T-helper 2 cell treated with Interferon-gamma antibody and Interleukin-4, amounts not matched to agents 100 ng/mL and 5 ng/mL, for 36 hours (primary cell): ENCODE measurements around the gene FDXR. TPM values are rescaled to one million over a fixed set of nuclear protein-coding genes. Genes with fewer than 3 reads are reported as not detected.
"Not testable (repeated sequence)": the region's sequence is repeated elsewhere in the genome, so short reads cannot be mapped to it uniquely, and the experiment has no call there.

Source experiments
- intact Hi-C: fragments of 100-400 bp; cut with micrococcal nuclease; formaldehyde crosslinking; loops from one replicate; pipeline ENCODE4 v1.15.1; 2023
- total RNA-seq: library from RNA; stranded (reverse); gene quantifications from 2 replicates; pipeline ENCODE4 v1.2.3, GENCODE V29; 2022

Gene FDXR, protein sequence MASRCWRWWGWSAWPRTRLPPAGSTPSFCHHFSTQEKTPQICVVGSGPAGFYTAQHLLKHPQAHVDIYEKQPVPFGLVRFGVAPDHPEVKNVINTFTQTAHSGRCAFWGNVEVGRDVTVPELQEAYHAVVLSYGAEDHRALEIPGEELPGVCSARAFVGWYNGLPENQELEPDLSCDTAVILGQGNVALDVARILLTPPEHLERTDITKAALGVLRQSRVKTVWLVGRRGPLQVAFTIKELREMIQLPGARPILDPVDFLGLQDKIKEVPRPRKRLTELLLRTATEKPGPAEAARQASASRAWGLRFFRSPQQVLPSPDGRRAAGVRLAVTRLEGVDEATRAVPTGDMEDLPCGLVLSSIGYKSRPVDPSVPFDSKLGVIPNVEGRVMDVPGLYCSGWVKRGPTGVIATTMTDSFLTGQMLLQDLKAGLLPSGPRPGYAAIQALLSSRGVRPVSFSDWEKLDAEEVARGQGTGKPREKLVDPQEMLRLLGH
- total RNA-seq, result 32.2 and 33.0 TPM in 2 replicates

DNA sequence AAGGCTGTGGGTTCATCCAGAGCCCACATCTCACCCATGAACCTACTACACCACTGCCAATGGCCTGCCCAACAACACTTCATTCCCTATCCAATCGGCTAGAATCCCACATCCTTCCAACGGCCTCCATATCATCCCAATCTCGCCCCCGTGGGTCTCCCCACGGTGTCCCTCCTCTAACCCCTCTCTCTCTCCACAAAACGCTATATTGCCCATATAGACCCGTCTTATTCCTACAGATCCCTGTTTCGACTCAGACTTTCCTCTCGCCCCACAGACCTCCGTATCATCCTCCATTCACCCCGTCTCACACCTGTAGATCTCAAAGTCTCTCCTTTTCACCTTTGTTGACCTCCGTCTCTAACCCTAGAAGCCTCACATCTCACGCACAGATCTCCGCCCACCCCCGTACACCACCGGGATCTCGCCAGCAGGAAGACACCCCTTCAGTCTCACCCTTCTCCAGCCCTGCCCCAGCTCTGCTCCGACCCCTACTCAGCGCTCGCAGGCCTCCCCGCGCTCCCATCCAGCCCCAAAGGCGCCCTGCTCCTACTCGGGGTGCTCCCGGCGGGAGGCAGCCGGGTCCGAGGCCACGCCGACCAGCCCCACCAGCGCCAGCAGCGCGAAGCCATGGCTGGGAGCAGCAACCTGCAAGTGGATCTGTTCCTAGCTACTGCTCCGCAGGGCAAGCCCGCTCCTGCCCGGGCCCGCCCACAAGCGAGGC, at the start of gene FDXR:
TSS of gene FDXR (minus strand) at position 682 of the 724 bp plus-strand sequence. CDS start at position 632, 50 bp downstream.
- intact Hi-C loops, result loop anchor here (1.0 to 2.0 kb wide), 4 partner anchors 20 to 416 kb away; partner anchors contain the start of genes NHERF1 and SLC25A19

DNA sequence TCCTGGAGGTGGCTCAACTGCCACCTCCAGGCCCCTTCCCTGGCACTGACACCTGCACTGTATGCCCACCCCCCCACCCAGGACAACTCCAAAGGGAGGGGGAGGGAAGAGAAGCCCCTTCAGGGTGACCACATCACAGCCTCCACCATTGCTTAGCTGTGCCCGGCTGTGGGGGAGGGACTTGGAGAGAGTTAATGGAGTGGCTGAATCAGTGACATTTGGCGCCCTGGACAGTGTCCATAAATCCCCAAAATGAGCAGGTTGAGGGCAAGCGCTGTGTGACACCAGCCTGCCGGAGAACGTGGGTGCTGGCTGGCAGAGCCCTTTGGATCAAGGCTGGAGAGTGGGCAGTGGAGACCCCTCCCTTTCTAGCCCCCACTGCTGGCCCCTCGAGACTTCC, 49.4 kb upstream of the FDXR start:
- intact Hi-C loops, result loop anchor here (2.0 kb wide), 1 partner anchor 37 kb away; no protein-coding TSS in a partner anchor

DNA sequence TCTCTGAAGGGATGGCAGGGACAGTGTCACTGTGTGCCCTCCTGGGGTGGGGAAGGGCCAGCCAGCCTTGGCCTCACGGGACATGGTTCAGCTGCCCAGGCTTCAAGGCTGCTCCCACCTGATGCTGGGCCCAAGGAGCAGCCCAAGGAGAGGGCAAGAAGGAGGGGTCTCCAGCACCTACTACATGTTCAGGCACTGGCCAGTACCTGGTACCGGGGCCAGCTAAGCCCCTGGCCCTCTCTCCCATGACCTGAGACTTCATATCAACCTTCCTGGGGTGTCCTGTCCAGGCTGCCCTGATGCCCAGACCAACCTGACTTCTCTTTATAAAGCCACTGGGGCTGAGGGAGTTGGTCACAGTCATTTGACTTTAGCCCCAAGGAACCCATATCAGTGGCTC, 49.0 kb upstream of the FDXR start:
- intact Hi-C loops, result loop anchor here (2.0 kb wide), 1 partner anchor 37 kb away; no protein-coding TSS in a partner anchor

DNA sequence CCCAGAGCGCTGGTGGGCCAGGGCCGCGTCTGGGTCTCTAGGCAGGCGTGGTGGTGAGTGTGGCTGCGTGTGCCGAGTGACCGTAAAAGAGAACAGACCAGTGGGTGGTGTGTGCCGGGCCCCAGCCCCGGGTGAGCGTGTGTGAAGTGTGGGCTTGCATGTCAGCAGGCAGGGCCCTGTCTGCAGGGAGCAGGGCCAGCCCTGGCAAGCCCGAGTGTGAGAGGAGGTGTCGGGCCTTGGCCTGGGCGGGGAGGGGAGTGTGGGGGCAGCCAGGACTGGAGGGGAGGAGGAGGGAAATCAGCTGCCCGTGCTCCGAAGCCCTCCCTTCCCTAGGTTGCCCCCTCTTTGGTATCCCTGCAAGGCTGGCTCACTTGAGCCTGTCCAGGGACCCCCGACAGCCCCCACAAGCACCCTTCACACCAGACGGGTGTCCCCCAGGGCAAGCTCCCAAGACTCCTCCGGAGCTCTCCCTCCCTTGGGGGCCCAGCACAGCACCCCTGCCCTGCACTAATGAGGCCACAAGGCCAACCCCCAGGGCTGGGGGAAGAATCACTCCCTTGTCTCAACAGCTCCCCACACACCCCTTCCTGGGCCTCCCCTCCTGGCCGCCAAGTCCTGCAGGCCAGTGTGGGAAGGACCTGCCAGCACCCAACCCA, 48.4 kb upstream of the FDXR start:
- intact Hi-C loops, result no loop called here

DNA sequence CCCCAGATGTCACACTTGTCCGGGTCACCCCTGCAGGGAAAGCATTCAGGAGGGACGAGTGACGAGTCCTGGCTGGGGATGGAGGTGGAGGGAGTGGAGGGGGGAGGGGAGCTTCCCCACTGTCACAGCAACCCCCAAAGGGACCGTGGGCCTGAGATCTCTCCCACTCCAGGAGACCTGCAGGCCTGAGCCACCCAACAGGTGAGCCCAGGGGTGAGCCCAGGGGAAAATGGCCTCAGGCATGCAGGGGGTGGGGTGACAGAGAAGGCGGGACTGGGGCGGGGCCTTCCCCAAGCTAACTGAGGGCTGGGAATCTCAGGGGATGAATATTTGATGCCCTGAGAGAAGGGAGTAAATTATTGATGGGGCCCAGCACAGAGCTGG, 47.8 kb upstream of the FDXR start:
- intact Hi-C loops, result no loop called here

DNA sequence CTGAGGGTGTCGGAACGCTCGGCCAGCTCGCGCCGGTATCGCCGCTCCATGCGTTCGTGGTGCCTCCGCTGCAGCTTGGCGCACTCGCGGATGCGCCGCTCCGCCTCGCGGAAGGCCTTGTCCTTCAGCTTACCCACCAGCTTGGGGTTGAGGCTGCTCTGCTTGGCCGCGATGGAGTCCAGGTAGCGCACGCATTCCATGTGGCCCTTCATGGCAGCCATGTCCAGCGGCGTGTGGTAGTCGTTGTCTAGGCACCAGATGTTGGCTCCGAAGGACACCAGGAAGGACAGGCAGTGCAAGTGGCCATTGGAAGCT, 47.5 kb upstream of the FDXR start:
- intact Hi-C loops, result no loop called here

DNA sequence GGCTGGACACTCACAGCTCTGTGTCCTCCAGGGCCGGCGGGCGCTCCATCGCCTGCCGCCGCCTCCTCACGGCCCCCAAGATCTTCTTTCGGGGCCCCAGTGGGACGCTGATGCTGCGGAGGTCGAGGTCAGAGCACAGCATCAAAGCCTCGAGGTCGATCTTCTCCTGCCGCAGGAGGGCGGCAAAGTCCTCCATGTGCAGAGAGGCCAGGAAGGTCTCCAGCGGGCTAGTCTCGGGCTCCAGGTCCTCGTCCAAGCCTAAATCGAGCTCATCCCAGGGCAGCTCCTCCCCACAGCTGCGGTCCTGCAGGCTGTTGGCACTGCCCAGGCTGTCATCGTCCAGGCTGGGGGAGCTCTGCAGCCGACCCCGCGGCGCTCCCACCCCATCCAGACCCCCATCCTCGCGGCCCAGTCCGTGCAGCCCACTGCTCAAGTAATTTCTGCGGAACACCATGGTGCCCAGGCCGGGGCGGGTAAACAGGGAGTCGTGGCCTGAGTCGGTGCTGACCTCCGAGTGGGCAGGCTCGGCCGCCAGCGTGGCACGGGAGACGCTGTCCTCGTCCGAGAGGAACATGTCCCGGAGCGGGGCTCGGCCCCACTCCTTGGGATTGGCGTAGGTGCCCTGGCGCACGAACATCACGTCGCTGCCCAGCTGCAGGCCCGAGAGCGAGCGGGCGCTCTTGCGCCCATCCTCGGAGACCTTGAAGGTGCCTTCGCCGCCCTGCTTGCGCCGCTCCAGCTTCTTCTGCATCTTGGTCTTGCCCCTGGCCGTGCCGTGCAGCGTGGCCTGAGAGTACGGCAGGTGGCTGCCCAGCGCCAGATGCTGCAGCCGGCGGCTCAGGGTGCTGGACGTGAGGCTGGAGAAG, 46.9 kb upstream of the FDXR start:
- intact Hi-C loops, result no loop called here

DNA sequence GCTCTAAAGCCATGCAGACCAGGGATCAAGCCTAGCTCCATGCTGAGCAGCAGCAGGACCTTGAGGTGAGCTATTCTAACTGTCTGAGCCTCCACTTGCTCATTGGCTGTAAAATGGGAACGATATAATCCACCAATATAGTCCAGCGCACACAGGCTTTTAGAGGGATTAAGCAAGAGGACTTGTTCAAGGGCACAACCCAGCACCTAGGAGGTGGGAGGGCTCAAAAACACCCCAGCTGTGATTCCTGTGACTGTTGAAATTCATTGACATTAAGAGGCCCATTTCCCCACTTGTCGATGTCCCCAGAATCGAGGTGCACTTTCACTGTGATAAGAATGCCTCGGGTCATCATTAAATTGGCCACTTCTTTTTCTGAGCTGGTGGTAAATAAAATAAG, 46.1 kb upstream of the FDXR start:
- intact Hi-C loops, result no loop called here

DNA sequence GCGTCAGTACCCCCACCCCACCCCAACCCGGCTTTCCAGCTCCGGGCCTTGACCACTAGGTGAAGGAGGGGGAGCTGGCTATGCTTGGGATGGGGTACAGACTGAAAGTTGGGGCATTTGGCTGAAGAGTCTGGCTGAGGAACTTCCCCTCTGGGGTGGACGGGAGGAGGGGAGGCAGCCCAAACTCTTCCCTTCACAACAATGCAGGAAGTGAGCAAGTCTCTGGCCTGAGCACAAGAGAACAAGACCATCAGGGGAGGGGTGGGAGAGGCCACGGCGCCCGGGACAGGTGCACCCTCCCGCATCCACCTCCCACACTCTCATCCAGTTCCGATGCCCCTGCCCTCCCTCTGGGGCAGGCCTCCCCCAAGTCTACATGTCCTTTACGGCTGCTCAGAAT, 44.6 kb upstream of the FDXR start:
- intact Hi-C loops, result no loop called here

DNA sequence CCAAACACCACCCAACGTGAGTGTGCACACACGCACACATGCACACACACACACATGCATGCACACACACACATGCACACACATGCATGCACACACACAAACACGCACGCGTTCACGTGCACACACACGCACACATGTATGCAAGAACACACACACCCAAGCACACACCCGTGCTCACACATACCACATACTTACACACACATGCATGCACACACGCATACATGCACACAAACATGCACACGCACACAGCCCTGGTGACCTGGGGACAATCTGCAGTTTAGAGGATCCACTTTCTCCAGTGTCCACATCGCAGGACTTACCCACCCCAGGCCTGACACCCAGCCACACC, 44.0 kb upstream of the FDXR start:
- intact Hi-C loops, result no loop called here

DNA sequence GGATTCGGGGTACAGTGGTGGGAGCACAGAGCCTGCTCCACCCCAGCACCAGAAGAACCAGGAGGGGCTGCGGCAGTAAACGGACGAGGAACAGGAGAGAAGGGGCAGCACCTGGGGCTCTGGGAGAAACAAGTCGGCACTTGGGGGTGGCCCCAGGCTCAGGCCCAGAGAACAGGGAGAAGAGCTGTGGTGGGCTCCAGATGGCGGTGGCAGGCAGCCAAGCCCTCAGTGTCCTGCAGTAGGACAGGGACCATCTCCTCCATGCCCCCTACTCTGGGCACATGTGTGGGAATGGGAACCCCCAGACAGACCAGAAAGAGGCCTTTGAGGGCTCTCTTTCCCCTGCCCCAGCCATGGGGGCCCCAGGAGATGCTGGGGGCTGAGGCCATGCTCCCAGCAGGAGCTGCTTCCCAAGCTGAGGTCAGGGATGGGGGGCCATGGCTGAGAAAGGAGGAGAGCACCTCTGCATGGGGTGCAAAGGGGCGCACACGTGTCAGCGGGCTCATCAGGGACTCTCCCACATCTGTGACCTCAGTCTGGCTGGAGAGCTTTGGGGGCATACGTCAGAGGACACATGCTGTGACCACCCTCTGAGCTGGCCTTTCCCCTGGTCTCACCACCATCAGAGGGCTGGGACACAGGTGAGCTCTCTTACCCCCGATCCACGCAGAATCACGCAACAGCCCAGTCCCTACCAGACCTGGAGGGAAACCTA, 43.5 kb upstream of the FDXR start:
- intact Hi-C loops, result no loop called here

DNA sequence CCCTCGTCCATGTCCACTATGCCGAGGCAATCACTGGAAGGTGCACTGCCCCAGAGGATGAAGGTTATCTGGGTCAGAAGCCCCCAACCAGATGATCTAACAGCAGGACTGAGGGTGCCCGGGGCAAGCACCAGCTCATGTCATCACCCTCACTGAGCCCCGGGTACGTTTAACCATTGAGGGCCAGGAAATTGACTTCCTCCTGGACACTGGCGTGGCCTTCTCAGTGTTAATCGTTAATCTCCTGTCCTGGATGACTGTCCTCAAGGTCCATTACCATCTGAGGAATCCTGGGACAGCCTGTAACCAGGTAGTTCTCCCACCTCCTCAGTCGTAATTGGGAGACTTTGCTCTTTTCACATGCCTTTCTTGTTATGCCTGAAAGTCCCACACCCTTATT, 38.6 kb upstream of the FDXR start:
- intact Hi-C loops, result not testable (repeated sequence)

DNA sequence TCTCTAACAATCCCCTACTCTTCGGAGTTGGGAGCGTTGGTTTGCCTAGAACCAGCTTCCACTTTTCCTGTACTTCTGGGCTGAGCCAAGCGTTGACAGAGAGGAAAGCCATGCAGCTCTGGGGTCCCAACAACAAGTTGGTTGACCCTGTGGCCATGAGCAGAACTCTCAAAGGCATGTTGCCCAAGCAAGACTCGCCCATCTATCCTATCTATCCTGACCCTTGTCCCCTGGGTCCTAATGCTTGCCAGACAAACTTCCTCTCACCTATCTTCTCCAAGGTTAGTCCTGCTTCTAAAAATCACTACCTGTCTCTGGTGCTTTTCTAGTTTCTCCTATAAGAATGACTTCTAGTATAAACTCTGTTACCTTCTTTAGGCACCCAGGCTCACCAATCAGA, 36.3 kb upstream of the FDXR start:
- intact Hi-C loops, result not testable (repeated sequence)

DNA sequence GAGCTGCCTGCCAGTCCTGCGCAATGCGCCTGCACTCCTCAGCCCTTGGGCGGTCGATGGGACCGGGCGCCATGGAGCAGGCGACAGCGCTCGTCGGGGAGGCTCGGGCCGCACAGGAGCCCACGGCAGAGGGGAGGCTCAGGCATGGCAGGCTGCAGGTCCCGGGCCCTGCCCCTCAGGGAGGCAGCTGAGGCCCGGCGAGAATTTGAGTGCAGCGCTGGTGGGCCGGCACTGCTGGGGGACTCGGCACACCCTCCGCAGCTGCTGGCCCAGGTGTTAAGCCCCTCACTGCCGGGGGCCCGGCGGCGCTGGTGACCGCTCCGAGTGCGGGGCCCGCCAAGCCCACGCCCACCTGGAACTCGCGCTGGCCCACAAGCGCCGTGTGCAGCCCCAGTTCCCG, 34.2 kb upstream of the FDXR start:
- intact Hi-C loops, result no loop called here

DNA sequence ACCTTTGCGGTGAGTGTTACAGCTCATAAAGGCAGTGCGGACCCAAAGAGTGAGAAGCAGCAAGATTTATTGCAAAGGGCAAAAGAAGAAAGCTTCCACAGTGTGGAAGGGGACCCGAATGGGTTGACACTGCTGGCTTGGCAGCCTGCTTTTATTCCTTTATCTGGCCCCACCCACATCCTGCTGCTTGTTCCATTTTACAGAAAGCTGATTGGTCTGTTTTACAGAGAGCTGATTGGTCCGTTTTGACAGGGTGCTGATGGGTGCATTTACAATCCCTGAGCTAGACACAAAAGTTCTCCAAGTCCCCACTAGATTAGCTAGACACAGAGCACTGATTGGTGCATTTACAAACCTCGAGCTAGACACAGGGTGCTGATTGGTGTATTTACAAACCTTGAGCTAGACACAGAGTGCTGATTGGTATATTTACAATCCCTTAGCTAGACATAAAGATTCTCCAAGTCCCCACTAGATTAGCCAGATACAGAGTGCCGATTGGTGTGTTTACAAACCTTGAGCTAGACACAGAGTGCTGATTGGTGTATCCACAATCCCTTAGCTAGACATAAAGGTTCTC, 33.5 kb upstream of the FDXR start:
- intact Hi-C loops, result not testable (repeated sequence)

DNA sequence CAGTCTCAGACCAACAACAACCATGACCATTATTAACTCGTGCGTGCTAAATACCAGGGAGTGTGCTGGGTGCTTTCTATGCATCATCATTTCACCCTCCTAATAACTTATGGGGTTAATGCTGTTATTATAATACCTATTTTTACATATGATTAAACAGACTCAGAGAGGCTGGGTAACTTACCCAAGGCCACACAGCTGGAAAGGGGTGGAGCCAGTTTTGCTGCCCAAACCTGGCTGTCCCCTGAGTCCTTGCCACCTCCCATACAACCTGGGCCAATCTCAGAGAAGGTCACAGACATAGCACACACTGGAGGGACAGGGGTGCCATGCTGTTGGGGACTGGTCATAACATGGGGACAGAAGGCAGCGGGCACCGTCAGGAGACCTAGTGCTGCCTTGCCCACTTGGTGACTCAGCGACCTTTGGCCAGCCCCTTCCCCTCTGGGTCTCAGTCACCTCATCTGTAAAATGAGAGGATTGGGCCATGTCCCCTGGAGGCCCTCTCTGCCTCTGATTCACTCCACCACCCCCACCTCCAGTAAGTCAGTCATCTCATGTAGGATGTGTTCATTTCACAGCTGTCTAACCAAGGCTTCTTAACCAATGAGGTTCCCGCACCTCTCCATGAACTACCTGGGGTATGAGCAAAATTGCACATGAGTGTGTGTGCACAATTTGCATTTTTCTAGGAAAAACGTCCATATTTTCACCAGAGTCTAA, 32.1 kb upstream of the FDXR start:
- intact Hi-C loops, result no loop called here

DNA sequence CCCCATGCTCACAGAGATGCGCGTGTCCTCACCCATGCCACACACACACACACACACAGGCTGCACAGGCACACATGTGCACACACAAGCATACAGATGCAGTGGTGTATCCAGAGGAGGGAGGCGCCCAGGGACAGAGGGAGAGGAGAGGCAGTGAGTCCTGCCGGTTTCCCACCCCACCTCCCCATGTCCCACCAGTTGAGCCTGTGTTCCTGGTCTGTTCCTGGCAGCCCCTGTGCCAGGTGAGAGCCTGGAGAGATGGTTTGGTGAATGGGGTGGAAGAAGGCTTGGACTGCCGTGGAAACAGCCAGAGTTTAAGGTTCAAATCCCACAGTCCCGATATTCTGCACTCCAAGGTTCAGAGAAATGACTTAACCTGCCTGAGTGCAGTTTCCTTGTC, 30.9 kb upstream of the FDXR start:
- intact Hi-C loops, result no loop called here

DNA sequence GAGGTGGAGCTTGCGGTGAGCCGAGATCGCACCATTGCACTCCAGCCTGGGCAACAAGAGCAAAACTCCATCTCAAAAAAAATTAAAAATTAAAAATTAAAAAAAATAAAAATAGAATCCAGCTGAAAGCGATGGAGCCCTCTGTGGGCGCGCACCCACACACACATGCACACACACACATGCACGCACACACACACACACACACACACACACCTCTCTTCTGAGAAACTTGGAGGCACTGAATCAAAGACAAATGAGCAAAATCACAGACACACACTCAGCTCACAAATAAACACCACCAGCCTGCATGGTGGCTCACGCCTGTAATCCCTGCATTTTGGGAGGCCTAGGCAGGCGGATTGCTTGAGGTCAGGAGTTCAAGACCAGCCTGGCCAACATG, 30.2 kb upstream of the FDXR start:
- intact Hi-C loops, result no loop called here

DNA sequence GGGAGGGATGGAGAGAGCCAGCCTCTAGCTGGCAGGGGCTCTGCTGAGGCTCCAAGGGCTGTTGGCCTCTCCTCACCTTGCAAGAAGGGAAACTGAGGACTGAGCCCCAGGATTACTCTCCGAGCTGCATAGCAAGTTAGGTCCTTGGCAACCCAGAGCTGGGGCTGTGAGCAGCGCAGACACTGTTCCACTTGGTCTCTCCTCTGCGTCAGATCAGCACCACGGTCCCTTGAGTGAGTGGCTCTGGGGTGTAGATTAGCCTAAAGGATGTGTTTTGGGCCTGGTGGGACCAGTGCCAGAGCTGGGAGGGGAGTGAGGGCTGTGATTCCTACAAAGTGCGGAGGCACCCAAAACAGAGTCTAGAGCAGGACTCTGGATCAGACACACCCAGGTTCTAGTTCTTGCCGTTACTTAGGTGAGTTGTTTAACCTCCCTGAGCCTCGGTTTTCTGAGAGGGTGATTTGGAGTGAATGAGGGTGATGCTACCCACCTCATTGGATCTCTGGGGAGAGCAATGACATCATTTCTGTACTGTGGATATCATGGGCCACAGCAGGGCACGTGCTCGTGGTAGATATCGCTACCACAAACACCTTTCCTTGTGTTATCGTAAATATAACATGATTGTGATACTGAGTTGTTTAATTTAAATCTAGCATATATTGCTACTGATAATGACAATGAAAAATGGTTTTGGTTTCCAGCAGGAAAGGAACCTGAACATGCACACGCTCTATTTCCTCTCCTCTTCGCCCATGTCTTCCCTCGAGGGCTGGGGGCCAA, 28.8 kb upstream of the FDXR start:
- intact Hi-C loops, result no loop called here
